Spleen (tissue), 7 donors: ENCODE measurements around the gene TMEM212.

Source experiments
- CTCF ChIP-seq, 11 experiments: fragments of 200-600 bp in 7 of 11; fragments of 450-650 bp in 4 of 11; sonication (generic) in 4 of 11; IDR thresholded peaks in 8 of 11; conservative IDR thresholded peaks in 3 of 11; 1 replicate in 7 of 11; 2 replicates in 4 of 11; pipeline versions ENCODE4 v1.4.0 to v1.8.0; 2016 to 2021; ENCODE audit warnings: antibody characterized with exemption in 11 of 11, inconsistent platforms in 4 of 11, mild to moderate bottlenecking in 1 of 11
- POLR2A ChIP-seq, 3 donors: fragments of 450-650 bp; IDR thresholded peaks; one replicate each; pipeline ENCODE4 v1.5.1; 2017; ENCODE audit warnings: antibody characterized with exemption in 3 of 3, mild to moderate bottlenecking in 1 of 3
- POLR2AphosphoS5 ChIP-seq, 3 donors: sonication (generic); formaldehyde crosslinking; IDR thresholded peaks; one replicate each; pipeline ENCODE4 v1.5.1; 2017; ENCODE audit warnings: antibody characterized with exemption in 3 of 3
- donor health status: DM: no; HTN: no; CAD: no; lungs with moderate emphysema.
- donor health status: DM: no; HTN: no; CAD: no.
- donor health status: DM: no; HTN: no; CAD: no.

GRCh38 chr3:171834461-171834801, 8.7 kb upstream of the TMEM212 start:
- TF ChIP-seq CTCF (IDR thresholded peaks at IDR 0.05 in 8 of 11, conservative IDR thresholded peaks at IDR 0.05 in 3 of 11) = no peak
- TF ChIP-seq POLR2A (IDR thresholded peaks at IDR 0.05) = no peak
- no peak for TF ChIP-seq POLR2AphosphoS5 (IDR thresholded peaks at IDR 0.05)
